IPS-NIHi7 (cell line): Measurements from ENCODE around the gene SLC35F6.
A peak's percentile ranks its signal among the peaks of the same experiment; 100 is the strongest.
"Not testable (repeated sequence)": the region's sequence is repeated elsewhere in the genome, so short reads cannot be mapped to it uniquely, and the experiment has no call there.

Experiments used
- DNase-seq: peaks from one replicate; pipeline ENCODE4 v3.0.0; 2012; ENCODE audit warnings: mixed read lengths; ENCODE audit errors: extremely low spot score

The SLC35F6 gene

DNA sequence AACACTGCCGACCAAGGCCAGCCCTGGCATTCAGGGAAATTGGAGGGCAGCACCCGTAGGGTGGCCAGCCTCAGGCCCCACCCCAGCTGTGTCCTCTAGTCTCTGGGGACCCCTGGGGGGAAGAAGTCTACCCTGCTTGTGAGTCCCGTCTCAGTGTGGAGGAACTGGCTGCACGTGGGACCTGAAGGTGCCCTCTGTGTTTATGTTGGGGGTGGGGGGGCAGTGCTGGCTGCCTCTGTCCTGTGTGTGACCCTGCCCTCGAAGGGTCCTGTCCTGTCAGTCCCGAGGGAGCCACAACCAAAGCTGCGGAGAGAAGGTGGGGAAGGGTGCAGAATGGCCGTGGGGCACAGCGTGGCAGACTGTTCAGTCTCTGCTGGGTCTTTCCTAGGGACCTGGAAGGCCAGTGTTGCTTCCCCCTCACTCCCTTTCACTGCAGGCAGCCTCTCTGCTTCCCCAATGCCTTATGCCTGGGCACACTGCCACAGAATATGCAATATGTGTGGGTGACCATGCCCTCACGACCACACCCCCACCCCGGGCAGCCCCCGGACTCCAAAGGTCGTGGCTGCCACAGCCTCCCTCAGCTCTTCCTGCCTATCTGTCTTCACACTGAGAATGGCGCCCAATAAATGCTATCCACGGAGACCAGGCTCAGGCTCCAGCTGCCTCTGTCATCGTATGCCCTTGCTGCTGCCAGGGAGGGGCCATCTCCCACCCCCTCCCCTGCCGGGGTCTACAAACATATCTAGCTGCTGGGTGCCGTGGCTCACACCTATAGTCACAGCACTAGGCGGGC, 33.3 kb upstream of the SLC35F6 start:
- no peak for DNase-seq

DNA sequence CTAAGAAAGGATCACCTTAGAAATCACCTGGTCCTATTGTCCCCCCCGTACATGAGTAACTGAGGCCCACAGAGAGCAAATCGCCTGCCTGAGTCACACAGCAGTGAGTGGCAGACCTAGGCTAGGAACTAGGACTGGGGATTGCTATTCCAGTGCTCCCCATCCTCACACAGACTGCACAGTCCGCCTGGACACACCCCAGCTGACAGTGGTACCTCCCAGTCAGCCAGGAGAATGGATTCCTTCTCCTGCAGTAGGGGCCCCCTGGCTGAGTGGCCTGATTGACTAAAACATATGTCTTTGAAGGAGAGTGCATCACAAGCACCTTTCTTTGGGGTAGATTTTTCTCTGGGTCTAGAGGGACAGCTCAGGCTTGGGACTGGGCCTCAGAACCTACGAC, 32.4 kb upstream of the SLC35F6 start:
- no peak for DNase-seq

- DNase-seq: no peak
These were observed 31.6 kb upstream of the SLC35F6 start for GRCh38 chr2:26732446-26732845.

GRCh38 chr2:26733413-26733812, 30.7 kb upstream of the SLC35F6 start:
- DNase-seq: no peak

GRCh38 chr2:26735097-26735496, 29.0 kb upstream of the SLC35F6 start:
- no peak for DNase-seq

- DNase-seq: no peak
These were observed 28.0 kb upstream of the SLC35F6 start for GRCh38 chr2:26735883-26736588.

DNA sequence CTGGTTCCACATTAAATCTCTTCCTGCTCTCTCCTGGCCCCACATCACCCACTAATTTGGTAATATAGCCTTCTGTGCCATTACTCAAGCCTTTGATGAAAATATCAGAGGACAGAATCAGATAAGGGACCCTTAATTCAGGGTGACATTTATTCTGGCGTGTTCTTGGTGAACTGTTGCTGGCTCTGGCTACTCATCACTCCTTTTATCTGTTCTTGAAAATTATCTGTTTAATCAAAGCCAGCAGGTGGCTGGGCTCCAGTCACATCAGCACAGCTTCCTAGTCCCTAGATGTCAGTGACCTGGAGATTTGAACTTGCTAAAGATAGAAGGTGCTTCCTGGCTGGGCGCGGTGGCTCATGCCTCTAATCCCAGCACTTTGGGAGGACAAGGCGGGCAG, 26.9 kb upstream of the SLC35F6 start:
- DNase-seq: no peak

GRCh38 chr2:26738481-26738880, 25.6 kb upstream of the SLC35F6 start:
- no peak for DNase-seq

GRCh38 chr2:26739514-26739913, 24.6 kb upstream of the SLC35F6 start:
- no peak for DNase-seq

- no peak for DNase-seq
These were observed 23.7 kb upstream of the SLC35F6 start for GRCh38 chr2:26740346-26740745.

GRCh38 chr2:26740890-26741302, 23.2 kb upstream of the SLC35F6 start:
- peak; percentile 65 for DNase-seq

- DNase-seq: no peak
These were observed 21.9 kb upstream of the SLC35F6 start for GRCh38 chr2:26742048-26742770.

GRCh38 chr2:26743852-26744251, 20.2 kb upstream of the SLC35F6 start:
- DNase-seq: no peak

- no peak for DNase-seq
These were observed 19.1 kb upstream of the SLC35F6 start for GRCh38 chr2:26744953-26745352.

- DNase-seq: peak; percentile 81
These were observed 18.3 kb upstream of the SLC35F6 start for GRCh38 chr2:26745609-26746327.

DNA sequence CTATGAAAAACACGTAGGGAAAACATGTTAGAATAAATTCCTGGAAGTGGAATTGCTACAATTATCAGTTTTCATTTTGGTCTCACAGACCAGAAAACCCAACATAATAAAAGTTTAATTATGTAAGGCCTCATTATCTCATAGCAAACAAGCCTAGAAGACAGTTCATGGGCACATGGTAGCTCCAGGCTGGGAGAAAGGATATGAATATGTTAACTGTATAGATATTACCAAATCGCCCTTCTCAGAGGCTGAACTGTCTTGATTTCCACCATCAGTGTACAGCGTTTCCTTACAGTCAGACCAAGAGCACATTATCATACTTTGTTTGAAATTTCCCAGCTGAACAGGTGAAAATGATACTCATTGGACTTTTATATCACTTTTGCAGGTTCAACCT, 17.1 kb upstream of the SLC35F6 start:
- DNase-seq: no peak

DNA sequence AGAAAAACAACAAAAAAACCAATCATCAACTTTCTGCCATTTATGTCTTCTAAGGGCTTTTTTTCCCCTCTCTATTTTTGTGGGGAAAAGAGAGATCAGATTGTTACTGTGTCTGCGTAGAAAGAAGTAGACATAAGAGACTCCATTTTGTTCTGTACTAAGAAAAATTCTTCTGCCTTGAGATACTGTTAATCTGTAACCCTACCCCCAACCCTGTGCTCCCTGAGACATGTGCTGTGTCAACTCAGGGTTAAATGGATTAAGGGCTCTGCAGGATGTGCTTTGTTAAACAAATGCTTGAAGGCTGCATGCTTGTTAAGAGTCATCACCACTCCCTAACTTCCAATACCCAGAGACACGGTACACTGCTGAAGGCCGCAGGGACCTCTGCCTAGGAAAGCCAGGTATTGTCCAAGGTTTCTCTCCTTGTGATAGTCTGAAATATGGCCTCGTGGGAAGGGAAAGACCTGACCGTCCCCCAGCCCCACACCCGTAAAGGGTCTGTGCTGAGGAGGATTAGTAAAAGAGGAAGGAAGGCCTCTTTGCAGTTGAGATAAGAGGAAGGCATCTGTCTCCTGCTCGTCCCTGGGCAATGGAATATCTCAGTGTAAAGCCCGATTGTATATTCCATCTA, 14.2 kb upstream of the SLC35F6 start:
- DNase-seq: not testable (repeated sequence)

DNA sequence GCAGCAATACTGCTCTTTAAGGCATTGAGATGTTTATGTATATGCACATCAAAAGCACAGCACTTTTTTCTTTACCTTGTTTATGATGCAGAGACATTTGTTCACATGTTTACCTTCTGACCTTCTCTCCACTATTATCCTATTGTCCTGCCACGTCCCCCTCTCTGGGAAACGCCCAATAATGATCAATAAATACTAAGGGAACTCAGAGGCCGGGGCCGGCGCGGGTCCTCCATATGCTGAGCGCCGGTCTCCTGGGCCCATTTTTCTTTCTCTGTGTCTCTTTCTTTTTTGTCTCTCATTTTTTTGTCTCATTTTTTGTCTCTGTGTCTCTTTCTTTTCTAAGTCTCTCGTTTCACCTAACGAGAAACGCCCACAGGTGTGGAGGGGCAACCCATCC, 13.6 kb upstream of the SLC35F6 start:
- DNase-seq: not testable (repeated sequence)

DNA sequence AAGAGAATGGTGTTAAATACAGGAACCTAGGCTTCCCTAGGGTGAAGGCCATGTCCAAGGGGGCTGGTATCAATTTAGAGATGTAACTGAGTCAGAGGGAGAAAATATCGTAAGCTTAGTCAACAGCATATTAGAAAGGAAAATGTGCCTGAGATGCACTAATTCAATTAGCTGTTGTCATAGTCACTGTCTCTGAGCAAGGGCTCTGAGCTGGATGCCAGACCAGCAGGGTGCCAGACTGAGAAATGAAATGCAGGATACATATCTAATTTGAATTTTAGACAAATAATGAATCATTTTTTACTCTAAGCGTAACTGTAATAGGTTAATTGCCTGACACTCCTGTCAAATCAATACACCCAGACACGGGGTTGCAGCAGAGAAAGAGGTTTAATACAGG, 11.4 kb upstream of the SLC35F6 start:
- no peak for DNase-seq

GRCh38 chr2:26754539-26754938, 9.5 kb upstream of the SLC35F6 start:
- no peak for DNase-seq

DNA sequence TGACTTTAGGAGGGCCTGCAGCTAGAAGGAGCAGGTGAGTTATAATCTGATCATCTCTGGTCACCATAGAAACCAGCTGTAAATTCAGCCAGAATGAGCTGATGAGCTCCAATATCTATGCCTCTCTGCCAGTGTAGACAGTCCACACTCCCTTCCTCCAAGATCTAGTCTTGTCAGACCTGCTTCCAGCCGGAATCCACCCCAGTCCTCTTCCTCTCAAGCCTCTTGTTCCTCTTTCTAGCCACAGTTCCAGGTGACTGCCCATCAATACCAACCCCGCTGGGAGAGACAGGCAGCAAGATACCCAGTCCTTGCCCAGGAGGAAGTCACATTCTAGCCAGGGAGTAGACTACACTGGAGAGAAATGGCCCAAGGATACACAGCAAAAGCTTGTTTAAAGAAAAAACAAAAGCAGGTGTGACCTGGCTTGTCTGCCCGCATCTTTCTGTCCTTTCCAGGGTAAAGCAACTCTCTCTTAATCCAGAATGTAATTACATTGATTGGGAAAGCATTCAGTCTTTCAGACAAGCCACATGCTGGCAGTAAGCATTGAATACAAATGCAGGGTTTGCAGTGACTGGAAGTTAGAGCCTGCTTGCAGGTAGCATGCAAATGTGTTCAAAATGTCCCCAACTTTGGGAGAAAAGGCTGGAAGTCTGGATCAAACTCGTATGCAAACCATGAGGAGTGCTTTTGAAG, 9.0 kb upstream of the SLC35F6 start:
- DNase-seq: no peak
